ENCODE measurements around the gene HOXB1. TPM values are rescaled to one million over a fixed set of nuclear protein-coding genes. Genes with fewer than 3 reads are reported as not detected.

Gene HOXB1
- total RNA-seq, 2 experiments from 2014 or later, result not detected

GRCh38 chr17:48556576-48557401, 26.0 kb upstream of the HOXB1 start:
- POLR2A ChIA-PET, result no interaction called here
- peaks cover 12% of the 10 kb centered on the region for H3K4me1 ChIP-seq (ENCODE audit: insufficient read depth, low read length)
- peaks cover 0 to 6% of the 10 kb centered on the region in 2 experiments for H3K27me3 ChIP-seq (ENCODE audit: control insufficient read depth in 1 of 2, insufficient read depth in 2 of 2, low read length in 2 of 2)
- DNase-seq, result no peak
- H3K9me3 ChIP-seq (ENCODE audit: control insufficient read depth in 1 of 2, insufficient read depth in 1 of 2, low read length in 2 of 2), result no peaks in the 10 kb centered on the region
- H3K36me3 ChIP-seq (ENCODE audit: insufficient read depth, low read length), result peaks cover 2% of the 10 kb centered on the region
- H3K27ac ChIP-seq (ENCODE audit: low read depth in 1 of 2, low read length in 2 of 2), result no peak overlapping the region
- Mint-ChIP-seq H3K27me3 (peaks cover 72% of the 10 kb centered on the region), H3K4me1 (ENCODE audit: low read depth) (peaks cover 5% of the 10 kb centered on the region), H3K4me3 (peak overlapping the region; percentile 2), H3K9me3 (no peaks in the 10 kb centered on the region), H3K27ac (no peak overlapping the region), H3K36me3 (ENCODE audit: low read depth) (no peaks in the 10 kb centered on the region)
- ATAC-seq (ENCODE audit: poor library complexity), result no peak
- no peak for TF ChIP-seq CTCF (IDR thresholded peaks at IDR 0.05)
- CTCF ChIA-PET, result no interaction called here
- intact Hi-C loops (cut with DNase I, micrococcal nuclease), result no loop called here
- H3K4me3 ChIP-seq (ENCODE audit: low read length), result no peak overlapping the region

GRCh38 chr17:48556229-48556575, 25.4 kb upstream of the HOXB1 start:
- Histone ChIP-seq H3K4me1 (ENCODE audit: insufficient read depth, low read length) (peaks cover 11% of the 10 kb centered on the region), H3K4me3 (ENCODE audit: low read length) (no peak overlapping the region), H3K36me3 (ENCODE audit: insufficient read depth, low read length) (peaks cover 2% of the 10 kb centered on the region), H3K27ac (ENCODE audit: low read depth in 1 of 2, low read length in 2 of 2) (no peak overlapping the region), H3K27me3 (ENCODE audit: control insufficient read depth in 1 of 2, insufficient read depth in 2 of 2, low read length in 2 of 2) (peaks cover 0 to 6% of the 10 kb centered on the region in 2 experiments), H3K9me3 (ENCODE audit: control insufficient read depth in 1 of 2, insufficient read depth in 1 of 2, low read length in 2 of 2) (no peaks in the 10 kb centered on the region)
- no peak overlapping the region for H3K27ac Mint-ChIP-seq
- H3K27me3 Mint-ChIP-seq, result peaks cover 74% of the 10 kb centered on the region
- CTCF ChIA-PET, result no interaction called here
- DNase-seq (no peak), ATAC-seq (ENCODE audit: poor library complexity) (no peak)
- intact Hi-C loops (cut with DNase I, micrococcal nuclease), result no loop called here
- peaks cover 5% of the 10 kb centered on the region for H3K4me1 Mint-ChIP-seq (ENCODE audit: low read depth)
- H3K4me3 Mint-ChIP-seq, result peak overlapping the region; percentile 31
- POLR2A ChIA-PET, result no interaction called here
- no peaks in the 10 kb centered on the region for H3K9me3 Mint-ChIP-seq
- no peak for TF ChIP-seq CTCF (IDR thresholded peaks at IDR 0.05)
- no peaks in the 10 kb centered on the region for H3K36me3 Mint-ChIP-seq (ENCODE audit: low read depth)

- ChIA-PET CTCF (interaction anchor here (0.9 kb wide), 1 partner anchor 63 kb away, joined by 3 read pairs; no protein-coding TSS in a partner anchor), POLR2A (interaction anchor here (1.3 kb wide), 1 partner anchor 8 kb away, joined by 7 read pairs; no protein-coding TSS in a partner anchor)
- no peaks in the 10 kb centered on the region for H3K36me3 Mint-ChIP-seq (ENCODE audit: low read depth)
- Histone ChIP-seq H3K36me3 (ENCODE audit: insufficient read depth, low read length) (peaks cover 2% of the 10 kb centered on the region), H3K27ac (ENCODE audit: low read depth in 1 of 2, low read length in 2 of 2) (no peak overlapping the region), H3K9me3 (ENCODE audit: control insufficient read depth in 1 of 2, insufficient read depth in 1 of 2, low read length in 2 of 2) (no peaks in the 10 kb centered on the region), H3K4me3 (ENCODE audit: low read length) (peak overlapping the region; percentile 48), H3K4me1 (ENCODE audit: insufficient read depth, low read length) (peaks cover 10% of the 10 kb centered on the region), H3K27me3 (ENCODE audit: control insufficient read depth in 1 of 2, insufficient read depth in 2 of 2, low read length in 2 of 2) (peaks cover 0 to 6% of the 10 kb centered on the region in 2 experiments)
- H3K4me3 Mint-ChIP-seq, result peak overlapping the region; percentile 84
- H3K4me1 Mint-ChIP-seq (ENCODE audit: low read depth), result peaks cover 5% of the 10 kb centered on the region
- DNase-seq (peak in 3 of 14 experiments; percentile 28 to 50 (median 50)), ATAC-seq (ENCODE audit: poor library complexity) (peak; percentile 44)
- no peak overlapping the region for H3K27ac Mint-ChIP-seq
- H3K9me3 Mint-ChIP-seq, result no peaks in the 10 kb centered on the region
- H3K27me3 Mint-ChIP-seq, result peaks cover 73% of the 10 kb centered on the region
- intact Hi-C loops (cut with DNase I, micrococcal nuclease), result no loop called here
- TF ChIP-seq CTCF (IDR thresholded peaks at IDR 0.05), result no peak
Observed at GRCh38 chr17:48555258-48556228, 24.7 kb upstream of the HOXB1 start.

Measured in CD4-positive, alpha-beta T cell (primary cell).